MM.1S (cell line): ENCODE measurements around the gene FBN2.

Source experiments
- CTCF ChIP-seq: fragments of 300-600 bp; sonication (generic); IDR thresholded peaks from 2 replicates; pipeline ENCODE4 v1.5.1; 2016; ENCODE audit warnings: antibody characterized with exemption, low read length, mixed read lengths
- EZH2 ChIP-seq: fragments of 300-600 bp; sonication (generic); optimal IDR thresholded peaks from 2 replicates; pipeline ENCODE3; 2017; ENCODE audit warnings: low read depth, mild to moderate bottlenecking, antibody characterized with exemption, low read length, mixed read lengths

- TF ChIP-seq CTCF (no peak), EZH2 (no peak)
These were observed 247.7 kb downstream of the FBN2 start for GRCh38 chr5:128290152-128290858.
